NT2/D1 (cell line): ENCODE measurements around the gene PSIP1.
"Not testable (repeated sequence)": the region's sequence is repeated elsewhere in the genome, so short reads cannot be mapped to it uniquely, and the experiment has no call there.

Source experiments
- DNase-seq: peaks from one replicate; pipeline ENCODE4 v3.0.0-alpha.2; 2011; ENCODE audit warnings: low read depth, low spot score
- H3K27me3 ChIP-seq: 2 replicates; pipeline ENCODE4 v1.6.0; 2011; ENCODE audit warnings: mild to moderate bottlenecking; ENCODE audit not compliant: insufficient read length, insufficient read depth
- H3K36me3 ChIP-seq: 2 replicates; pipeline ENCODE4 v1.6.1; 2011; ENCODE audit warnings: mild to moderate bottlenecking, low read length, mixed read lengths; ENCODE audit not compliant: insufficient read depth, insufficient read length
- H3K4me1 ChIP-seq: 2 replicates; pipeline ENCODE4 v1.5.1; 2011; ENCODE audit not compliant: insufficient read depth, insufficient read length
- H3K4me3 ChIP-seq: 2 replicates; pipeline ENCODE4 v1.5.1; 2011; ENCODE audit warnings: low read depth; ENCODE audit not compliant: insufficient read length
- H3K9ac ChIP-seq: 2 replicates; pipeline ENCODE4 v1.6.0; 2011; ENCODE audit warnings: low read depth; ENCODE audit not compliant: insufficient read length
- H3K9me3 ChIP-seq: 2 replicates; pipeline ENCODE4 v1.5.1; 2011; ENCODE audit warnings: mild to moderate bottlenecking, low read length; ENCODE audit not compliant: insufficient read depth
- SUZ12 ChIP-seq: IDR thresholded peaks from 2 replicates; pipeline ENCODE4 v1.6.1; 2011; ENCODE audit not compliant: insufficient read length, insufficient read depth; ENCODE audit errors: extremely low read depth
- YY1 ChIP-seq: IDR thresholded peaks from 2 replicates; pipeline ENCODE4 v1.6.1; 2011; ENCODE audit not compliant: insufficient read length, insufficient read depth
- ZNF274 ChIP-seq: IDR thresholded peaks from 2 replicates; pipeline ENCODE4 v1.6.1; 2011; ENCODE audit warnings: mild to moderate bottlenecking, low read depth, low read length

Gene PSIP1

DNA sequence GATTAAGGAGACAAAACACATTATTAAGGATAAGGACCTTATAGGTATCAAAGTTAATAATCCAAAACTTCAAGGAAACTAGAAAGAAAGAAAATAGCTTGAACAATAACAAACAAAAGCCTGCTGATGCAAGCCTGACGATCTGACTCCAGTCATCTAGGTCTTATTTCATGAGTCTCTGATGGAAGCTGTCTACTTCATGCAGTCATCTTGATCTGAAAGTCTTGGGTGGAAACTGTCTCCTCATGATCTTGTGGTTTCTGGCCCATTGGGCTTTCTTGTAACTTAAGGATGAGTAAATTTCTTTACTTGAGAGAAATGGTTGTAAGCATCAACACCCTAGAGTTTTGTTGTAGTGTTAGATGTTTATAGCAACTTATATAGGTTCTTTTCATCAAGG is 20.6 kb upstream of the PSIP1 start:
- H3K4me1 ChIP-seq = no peaks in the 10 kb centered on the region
- TF ChIP-seq ZNF274 = no peak
- TF ChIP-seq SUZ12 = no peak
- no peak for TF ChIP-seq YY1
- no peak overlapping the region for H3K9ac ChIP-seq
- no peak for DNase-seq
- H3K36me3 ChIP-seq = no peaks in the 10 kb centered on the region
- no peaks in the 10 kb centered on the region for H3K9me3 ChIP-seq
- no peaks in the 10 kb centered on the region for H3K27me3 ChIP-seq
- H3K4me3 ChIP-seq = no peak overlapping the region

DNA sequence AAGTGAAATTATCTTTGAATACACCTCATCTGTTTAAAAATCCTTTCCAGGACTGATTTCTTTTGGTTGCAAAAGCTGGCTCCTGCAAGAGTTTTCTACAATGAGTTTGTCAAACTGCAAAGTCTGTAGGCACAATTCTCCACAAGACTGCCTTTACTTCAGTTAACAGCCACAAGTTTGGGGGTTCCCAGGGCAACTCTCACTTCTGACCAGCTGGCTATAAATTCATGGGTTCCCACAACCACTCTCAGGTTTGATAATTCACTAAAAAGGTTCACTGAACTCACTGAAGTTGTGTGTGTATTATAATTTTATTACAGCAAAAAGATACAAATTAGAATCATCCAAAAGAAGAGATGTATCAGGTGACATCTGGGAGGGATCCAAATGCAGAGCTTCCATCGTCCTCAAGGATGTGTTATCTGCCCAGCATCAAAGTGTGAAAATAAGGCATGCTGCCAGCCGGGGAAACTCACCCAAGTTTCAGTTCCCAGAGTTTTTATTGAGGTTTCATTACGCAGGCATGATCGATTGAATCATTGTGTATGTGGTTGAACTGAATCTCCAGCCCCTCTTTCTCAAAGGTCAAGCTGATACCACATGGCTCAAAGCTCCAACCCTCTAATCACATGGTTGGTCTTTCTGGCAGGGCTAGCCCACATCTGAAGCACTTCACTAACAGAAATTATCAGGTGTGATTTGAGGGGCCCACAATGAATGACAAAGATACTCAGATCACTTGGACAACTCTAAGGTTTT is 19.0 kb upstream of the PSIP1 start:
- Histone ChIP-seq H3K36me3 (no peaks in the 10 kb centered on the region), H3K9me3 (no peaks in the 10 kb centered on the region), H3K4me1 (no peaks in the 10 kb centered on the region), H3K4me3 (no peak overlapping the region), H3K27me3 (no peaks in the 10 kb centered on the region), H3K9ac (no peak overlapping the region)
- TF ChIP-seq SUZ12 (no peak), ZNF274 (no peak), YY1 (no peak)
- DNase-seq = no peak

GRCh38 chr9:15527035-15527434 is 16.3 kb upstream of the PSIP1 start:
- H3K27me3 ChIP-seq, H3K4me3 ChIP-seq, H3K9me3 ChIP-seq, H3K4me1 ChIP-seq, DNase-seq, H3K9ac ChIP-seq, H3K36me3 ChIP-seq: not testable (repeated sequence)

- TF ChIP-seq SUZ12 (no peak), ZNF274 (no peak), YY1 (no peak)
- H3K36me3 ChIP-seq = no peaks in the 10 kb centered on the region
- no peaks in the 10 kb centered on the region for H3K9me3 ChIP-seq
- H3K27me3 ChIP-seq = no peaks in the 10 kb centered on the region
- H3K9ac ChIP-seq = no peak overlapping the region
- no peaks in the 10 kb centered on the region for H3K4me1 ChIP-seq
- DNase-seq = no peak
- H3K4me3 ChIP-seq = no peak overlapping the region
Measured at GRCh38 chr9:15525958-15526357, 15.2 kb upstream of the PSIP1 start.

GRCh38 chr9:15524845-15525455 is 14.2 kb upstream of the PSIP1 start:
- H3K36me3 ChIP-seq = no peaks in the 10 kb centered on the region
- H3K4me3 ChIP-seq = no peak overlapping the region
- DNase-seq = no peak
- H3K9me3 ChIP-seq = no peaks in the 10 kb centered on the region
- no peaks in the 10 kb centered on the region for H3K4me1 ChIP-seq
- TF ChIP-seq ZNF274 (no peak), YY1 (no peak), SUZ12 (no peak)
- H3K27me3 ChIP-seq = no peaks in the 10 kb centered on the region
- no peak overlapping the region for H3K9ac ChIP-seq

- Histone ChIP-seq H3K9ac (no peak overlapping the region), H3K9me3 (no peaks in the 10 kb centered on the region), H3K36me3 (no peaks in the 10 kb centered on the region), H3K27me3 (no peaks in the 10 kb centered on the region), H3K4me3 (no peak overlapping the region), H3K4me1 (no peaks in the 10 kb centered on the region)
- DNase-seq = no peak
- TF ChIP-seq YY1 (no peak), SUZ12 (no peak), ZNF274 (no peak)
Measured at GRCh38 chr9:15522130-15522755, 11.5 kb upstream of the PSIP1 start.

GRCh38 chr9:15521254-15521653 is 10.5 kb upstream of the PSIP1 start:
- Histone ChIP-seq H3K27me3 (no peaks in the 10 kb centered on the region), H3K9me3 (no peaks in the 10 kb centered on the region), H3K4me1 (no peaks in the 10 kb centered on the region), H3K36me3 (no peaks in the 10 kb centered on the region), H3K9ac (no peak overlapping the region), H3K4me3 (no peak overlapping the region)
- DNase-seq = no peak
- no peak for TF ChIP-seq SUZ12
- TF ChIP-seq ZNF274 = no peak
- TF ChIP-seq YY1 = no peak
